Activated CD4-positive, alpha-beta T cell treated with anti-CD3 and anti-CD28 coated beads, Interleukin-2, amount 50 U/mL, for 48 hours (primary cell): Measurements from ENCODE around the gene MED14.
"Not testable (repeated sequence)": the region's sequence is repeated elsewhere in the genome, so short reads cannot be mapped to it uniquely, and the experiment has no call there.

Source experiments
- DNase-seq, 2 experiments: peaks; one replicate each; pipeline ENCODE4 v3.0.0-alpha.2; 2020

Gene MED14

DNA sequence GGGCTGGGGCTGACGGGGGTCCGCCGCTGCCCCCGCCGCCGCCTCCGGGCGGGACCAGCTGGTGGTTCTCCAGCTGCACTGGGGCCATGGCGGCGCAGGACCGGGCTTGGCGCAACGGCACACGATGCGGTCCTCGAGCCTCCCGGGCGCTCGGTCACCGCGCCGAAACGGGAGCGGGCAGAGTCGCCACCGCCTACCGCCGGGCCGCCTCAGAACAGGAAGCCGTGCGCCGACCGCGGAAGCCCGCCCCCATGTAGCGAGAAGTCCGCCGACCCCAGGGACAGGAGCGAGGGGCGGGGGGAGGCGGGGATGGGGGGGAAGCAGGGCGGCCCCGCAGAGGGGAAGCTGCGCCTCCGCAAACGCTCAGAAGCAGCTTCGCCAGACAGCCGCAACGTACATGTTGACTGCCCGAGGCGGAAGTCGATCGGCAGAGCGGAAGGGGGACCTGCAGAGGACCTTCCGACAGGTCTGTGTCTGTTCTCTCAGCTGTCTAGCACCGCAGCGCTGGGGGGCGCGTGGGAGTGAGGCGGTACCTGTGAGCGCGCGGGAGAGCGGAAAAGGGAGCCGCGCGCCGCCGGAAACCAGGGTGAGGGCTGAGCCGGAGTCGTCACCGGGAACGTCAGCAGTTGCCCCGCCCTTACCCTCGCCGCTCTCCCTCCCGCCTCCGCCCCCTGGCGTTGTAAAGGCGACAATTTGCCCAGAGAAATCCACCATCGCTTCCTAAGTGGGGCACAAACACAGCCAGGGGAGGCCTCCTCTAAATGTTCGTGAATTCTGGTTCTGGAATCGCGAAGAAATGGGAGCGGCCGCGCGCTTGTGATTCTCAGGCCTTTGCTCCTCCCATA is at the start of gene MED14:
TSS of gene MED14 (minus strand) at position 218 of the 845 bp plus-strand sequence. CDS start at position 88, 130 bp downstream.
- peak; percentile 87 to 88 for DNase-seq

DNA sequence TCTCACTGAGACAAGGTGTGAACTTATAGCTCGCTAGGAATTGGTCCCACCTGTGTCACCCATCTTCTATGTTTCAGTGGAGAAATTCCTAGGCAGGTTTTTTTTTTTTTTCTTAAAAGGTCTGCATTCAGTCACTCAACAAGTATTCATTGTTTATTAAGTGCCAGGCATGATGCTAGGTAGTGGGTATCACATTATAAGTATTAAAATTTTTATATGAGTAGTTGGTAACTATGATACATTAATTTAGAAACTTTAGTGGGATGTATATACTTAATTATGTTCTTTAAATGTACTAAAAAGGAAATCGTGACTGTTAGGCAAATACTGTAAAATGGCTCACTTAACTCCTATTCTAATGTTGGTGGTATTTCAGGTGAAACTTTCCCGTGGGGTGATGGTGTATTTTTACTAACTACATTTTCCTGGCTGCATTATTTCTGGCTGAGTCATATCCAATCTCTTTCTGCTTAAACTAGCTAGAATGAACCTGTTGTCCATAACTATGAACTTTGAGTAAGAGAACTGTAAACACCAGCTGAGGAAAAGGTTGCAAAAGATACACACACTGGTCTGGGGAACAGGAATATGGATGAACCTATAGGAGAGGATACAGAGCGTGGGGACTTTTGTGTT is 49.3 kb upstream of the MED14 start:
- no peak for DNase-seq

- not testable (repeated sequence) for DNase-seq
These were observed 47.4 kb upstream of the MED14 start for GRCh38 chrX:40782644-40783259.

DNA sequence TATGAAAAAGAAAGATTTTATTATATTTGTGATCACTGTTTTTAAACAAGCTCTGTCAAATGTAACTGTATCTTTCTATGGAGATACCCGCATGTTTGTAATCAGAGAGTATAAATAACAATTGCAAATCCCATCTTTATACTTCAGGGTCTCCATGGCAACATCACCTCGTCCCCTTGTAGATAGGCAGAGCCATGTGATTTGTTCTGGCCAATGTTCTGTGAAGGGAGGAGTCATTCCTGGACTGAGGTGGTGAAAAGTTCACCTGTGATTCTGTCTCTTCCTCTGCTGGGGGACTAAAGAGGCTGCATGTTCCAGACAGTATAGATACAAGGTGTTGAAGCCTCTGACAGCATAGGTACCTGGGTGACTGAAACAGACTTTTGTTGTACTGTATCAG is 45.6 kb upstream of the MED14 start:
- DNase-seq, result no peak

GRCh38 chrX:40780082-40780481 is 44.7 kb upstream of the MED14 start:
- DNase-seq, result no peak

DNA sequence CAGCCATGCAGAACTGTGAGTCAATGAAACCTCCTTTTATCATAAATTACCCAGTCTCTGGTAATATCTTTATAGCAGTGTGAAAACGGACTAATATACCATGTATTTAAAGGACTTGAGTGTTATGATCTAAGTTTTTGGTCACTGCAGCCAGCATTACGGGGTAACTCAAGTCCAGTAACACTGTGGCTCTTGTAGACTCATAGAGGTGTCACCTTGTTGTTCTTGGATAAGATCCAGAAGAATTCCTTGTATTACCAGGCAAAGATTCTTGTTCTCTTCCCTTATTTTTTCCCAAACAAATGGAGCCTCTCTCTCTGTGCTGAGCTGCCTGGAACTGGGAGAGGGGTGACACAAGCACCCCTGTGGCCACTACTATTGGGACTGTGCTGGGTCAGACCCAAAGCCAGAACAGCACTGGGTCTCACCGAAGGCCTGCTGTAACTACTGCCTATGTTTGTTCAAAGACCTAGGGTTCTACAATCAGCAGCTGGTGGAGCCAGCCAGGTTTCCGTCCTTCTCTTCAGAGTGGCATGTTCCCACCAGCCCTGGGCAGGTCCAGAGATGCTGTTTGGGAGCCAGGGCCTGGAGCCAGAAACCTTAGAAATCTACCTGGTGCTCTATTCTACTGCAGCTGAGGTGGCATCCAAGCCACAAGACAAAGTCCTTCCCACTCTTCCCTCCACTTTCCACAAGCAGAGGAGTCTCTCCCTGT is 43.7 kb upstream of the MED14 start:
- DNase-seq, result no peak

GRCh38 chrX:40773809-40774208 is 38.5 kb upstream of the MED14 start:
- no peak for DNase-seq

GRCh38 chrX:40773188-40773587 is 37.8 kb upstream of the MED14 start:
- DNase-seq, result no peak

GRCh38 chrX:40772290-40772689 is 36.9 kb upstream of the MED14 start:
- no peak for DNase-seq

GRCh38 chrX:40761762-40762161 is 26.4 kb upstream of the MED14 start:
- DNase-seq, result no peak

DNA sequence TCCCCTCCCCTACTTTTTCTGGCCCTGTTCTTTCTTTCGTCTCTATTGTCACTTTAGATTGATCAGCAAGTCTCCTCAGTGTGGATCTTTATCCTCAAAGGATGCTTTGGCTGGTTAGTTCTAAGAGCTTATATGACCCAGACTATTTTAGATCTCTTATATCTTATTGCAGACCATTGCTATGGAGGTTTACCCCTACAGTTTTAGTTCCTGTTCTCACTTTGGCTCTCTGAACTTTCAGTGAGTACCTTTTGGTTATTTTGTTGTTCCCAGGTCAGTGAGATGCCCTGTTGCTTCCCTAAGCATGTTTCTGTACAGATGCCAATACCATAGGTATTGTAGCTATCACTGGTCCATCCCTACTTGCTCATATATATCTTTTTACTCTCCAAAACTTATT is 24.0 kb upstream of the MED14 start:
- DNase-seq, result no peak

- DNase-seq, result no peak
These were observed 21.7 kb upstream of the MED14 start for GRCh38 chrX:40757058-40757457.

- DNase-seq, result no peak
These were observed 20.2 kb upstream of the MED14 start for GRCh38 chrX:40755291-40756249.

DNA sequence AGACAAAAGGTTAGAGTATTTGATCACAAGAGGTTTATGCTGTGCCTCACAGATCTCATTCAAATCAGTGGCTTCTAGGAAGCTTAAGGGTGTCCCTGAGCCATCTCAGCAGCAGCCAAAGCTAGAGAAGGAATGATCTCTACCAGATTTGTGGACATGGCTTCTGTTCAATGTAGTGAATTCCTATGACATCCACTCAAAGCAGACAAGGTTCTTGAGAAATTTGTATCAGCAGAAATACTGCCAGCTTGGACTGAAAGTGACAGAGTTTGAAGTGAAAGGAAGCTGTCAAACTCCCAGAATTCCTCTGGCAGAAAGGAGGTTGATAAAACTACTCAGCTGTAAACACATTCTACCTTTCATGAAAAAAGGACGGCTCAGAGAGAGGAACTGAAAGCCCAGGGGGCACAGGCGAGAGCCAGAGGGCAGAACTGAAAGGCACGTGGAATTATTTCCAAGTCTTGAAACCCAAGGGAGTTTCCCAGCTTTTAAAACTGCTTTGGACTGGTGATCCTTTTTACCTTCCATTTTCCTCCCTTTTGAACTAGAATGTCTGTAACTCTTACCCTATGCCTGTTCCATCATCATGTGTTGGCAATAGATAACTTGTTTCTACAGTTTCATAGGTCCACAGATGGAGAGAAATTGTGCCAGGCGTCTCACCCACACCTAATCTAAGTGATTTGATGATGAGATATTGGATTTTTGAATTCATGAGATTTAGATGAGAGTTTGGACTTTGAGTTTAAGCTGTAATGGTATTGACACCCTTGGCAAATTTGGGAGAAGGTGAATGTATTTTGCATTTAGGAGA is 14.5 kb upstream of the MED14 start:
- DNase-seq, result no peak

DNA sequence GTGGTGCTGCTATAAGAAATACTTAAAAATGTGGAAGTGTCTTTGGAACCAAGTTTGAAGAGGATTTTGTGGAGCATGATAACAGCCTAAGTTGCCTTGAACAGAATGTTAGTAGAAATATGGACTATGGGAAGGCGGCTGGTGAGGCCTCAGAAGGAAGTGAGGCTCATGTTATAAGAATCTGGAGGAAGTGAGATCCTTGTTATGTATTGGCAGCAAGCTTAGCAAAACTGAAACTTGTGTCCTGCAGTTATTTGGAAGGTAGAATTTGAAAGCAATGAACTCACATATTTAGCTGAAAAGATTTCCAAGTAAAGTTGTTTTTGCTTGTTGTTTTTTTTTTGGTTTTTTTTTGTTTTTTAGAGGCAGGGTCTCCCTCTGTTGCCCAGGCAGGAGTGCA is 13.6 kb upstream of the MED14 start:
- DNase-seq, result no peak

GRCh38 chrX:40746521-40746920 is 11.2 kb upstream of the MED14 start:
- no peak for DNase-seq

- no peak for DNase-seq
These were observed 796 bp upstream of the MED14 start for GRCh38 chrX:40736170-40736505.

DNA sequence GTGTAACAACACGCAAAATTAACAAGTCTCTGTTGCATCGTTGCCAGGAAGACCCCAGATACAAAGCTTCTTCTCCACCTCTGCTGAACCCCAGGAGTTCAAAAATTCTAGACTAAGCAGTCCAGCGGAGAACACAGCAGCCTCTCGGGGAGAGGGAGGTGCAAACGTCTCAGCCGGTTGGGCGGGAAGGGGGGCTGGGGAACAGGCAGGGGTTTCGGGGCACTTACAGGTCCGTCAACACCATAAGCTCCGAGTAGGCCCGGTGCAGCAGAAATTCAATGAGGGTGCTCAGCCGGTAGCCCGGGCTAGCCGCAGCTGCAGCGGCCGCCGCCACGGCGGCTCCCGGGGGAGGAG is 394 bp downstream of the MED14 start:
- peak; percentile 19 to 24 for DNase-seq

DNA sequence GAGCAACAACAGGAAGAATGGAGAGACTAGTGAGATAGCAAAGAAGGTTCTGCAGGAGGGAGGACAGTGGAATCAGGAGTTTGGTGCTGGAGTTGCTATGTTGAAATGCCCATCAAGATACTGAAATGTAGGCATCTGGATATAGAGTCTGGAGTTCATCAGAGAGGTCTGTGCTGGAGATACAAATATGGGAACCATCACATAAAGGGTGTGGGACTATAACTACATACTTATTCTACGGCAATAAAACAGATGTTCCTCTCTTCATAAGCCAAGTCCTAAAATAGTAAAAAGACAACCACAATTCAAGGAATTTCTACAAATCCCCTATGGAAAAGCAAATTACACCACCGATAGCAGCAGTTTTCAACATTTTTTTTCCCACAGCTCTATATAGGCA is 1.6 kb downstream of the MED14 start:
- no peak for DNase-seq

DNA sequence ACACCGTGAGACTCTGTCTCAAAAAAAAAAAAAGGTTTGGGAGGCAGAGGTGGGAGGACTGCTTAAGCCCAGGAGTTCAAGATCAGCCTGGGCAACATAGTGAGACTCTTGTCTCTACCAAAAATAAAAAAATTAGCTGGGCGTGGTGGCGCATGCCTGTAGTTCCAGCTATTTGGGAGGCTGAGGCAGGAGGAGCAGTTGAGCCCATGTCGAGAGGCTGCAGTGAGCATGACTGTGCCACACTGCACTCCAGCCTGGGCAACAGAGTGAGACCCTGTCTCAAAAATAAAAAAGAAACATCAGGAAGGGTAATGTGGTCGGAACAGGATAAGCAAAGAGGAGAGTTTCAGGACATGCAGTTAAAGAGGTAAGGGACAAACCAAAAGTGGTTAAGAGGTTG is 2.8 kb downstream of the MED14 start:
- DNase-seq, result not testable (repeated sequence)
